Amniotic stem cell (primary cell): Measurements from ENCODE around the gene SLC39A10.
A peak's percentile ranks its signal among the peaks of the same experiment; 100 is the strongest.
"Not testable (repeated sequence)": the region's sequence is repeated elsewhere in the genome, so short reads cannot be mapped to it uniquely, and the experiment has no call there.

Experiments used
- DNase-seq: peaks from one replicate; lab custom pipeline; 2025; lab: John Stamatoyannopoulos, UW

The SLC39A10 gene

DNA sequence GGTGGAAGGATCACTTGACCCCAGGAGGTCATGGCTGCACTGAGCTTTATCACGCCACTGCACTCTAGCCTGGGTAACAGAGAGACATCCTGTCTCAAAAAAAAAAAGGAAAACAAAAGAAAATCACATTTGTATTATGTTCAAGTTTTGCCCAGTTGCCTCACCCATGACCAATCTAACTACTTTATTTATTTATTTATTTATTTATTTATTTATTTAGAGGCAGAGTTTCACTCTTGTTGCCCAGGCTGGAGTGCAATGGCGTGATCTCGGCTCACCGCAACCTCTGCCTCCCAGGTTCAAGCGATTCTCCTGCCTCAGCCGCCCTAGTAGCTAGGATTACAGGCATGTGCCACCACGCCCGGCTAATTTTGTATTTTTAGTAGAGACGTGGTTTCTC is 12.3 kb upstream of the SLC39A10 start:
- not testable (repeated sequence) for DNase-seq

- no peak for DNase-seq
Observed at GRCh38 chr2:195645413-195645812, 11.6 kb upstream of the SLC39A10 start.

DNA sequence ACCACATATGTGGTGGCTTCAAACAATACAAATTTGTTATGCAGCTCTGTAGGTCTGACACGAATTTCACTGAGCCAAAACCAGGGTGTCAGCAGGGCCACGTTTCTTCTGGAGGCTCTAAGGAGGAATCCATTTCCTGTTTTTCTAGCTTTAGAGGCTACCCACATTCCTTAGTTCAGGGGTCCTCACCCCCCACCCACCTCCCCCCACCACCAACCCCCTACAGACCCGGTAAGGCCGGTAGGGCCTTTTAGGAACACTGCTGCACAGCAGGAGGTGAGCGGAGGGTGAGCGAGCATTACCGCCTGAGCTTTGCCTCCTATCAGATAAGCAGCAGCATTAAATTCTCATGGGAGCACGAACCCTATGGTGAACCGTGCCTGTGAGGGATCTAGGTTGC is 10.6 kb upstream of the SLC39A10 start:
- DNase-seq = no peak

- no peak for DNase-seq
Observed at GRCh38 chr2:195647302-195647701, 9.7 kb upstream of the SLC39A10 start.

DNA sequence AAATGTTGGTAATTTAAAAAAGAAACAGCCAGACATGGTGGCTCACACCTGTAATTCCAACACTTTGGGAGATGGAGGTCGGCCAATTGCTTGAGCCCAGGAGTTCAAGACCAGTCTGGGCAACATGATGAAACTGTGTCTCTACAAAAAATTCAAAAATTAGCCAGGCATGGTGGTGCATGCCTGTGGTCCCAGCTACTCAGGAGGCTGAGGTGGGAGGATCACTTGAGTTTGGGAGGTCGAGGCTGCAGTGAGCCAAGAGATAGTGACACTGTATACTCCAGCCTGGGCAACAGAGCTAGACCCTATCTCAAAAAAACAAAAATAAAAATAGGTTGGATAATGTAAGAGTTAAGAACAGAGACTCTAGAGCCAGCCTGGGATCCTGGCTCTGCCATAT is 8.7 kb upstream of the SLC39A10 start:
- DNase-seq = not testable (repeated sequence)

GRCh38 chr2:195648787-195649186 is 8.2 kb upstream of the SLC39A10 start:
- DNase-seq = no peak

- DNase-seq = no peak
Observed at GRCh38 chr2:195649629-195650190, 7.3 kb upstream of the SLC39A10 start.

- no peak for DNase-seq
Observed at GRCh38 chr2:195651046-195651445, 6.0 kb upstream of the SLC39A10 start.

DNA sequence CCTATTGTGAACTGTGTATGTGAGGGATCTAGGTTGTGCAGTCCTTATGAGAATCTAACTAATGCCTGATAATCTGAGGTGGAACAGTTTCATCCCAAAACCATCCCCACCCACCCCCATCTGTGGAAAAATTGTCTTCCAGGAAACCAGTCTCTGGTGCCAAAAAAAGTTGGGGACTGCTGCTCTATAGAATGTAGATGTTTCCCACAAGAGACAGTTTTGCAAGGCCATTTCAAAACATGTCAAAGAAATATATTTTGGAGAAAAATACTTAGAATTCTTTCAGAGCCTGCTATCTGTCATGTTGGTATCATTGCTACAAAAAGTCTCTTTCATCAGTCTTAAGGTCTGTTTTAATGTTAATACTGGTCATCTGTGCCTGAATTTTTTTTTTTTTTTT is 4.1 kb upstream of the SLC39A10 start:
- no peak for DNase-seq

GRCh38 chr2:195656161-195656858 is 716 bp upstream of the SLC39A10 start:
- no peak for DNase-seq

- peak; percentile 40 for DNase-seq
Observed at GRCh38 chr2:195657634-195658540, 861 bp downstream of the SLC39A10 start.

GRCh38 chr2:195658541-195658890 is 1.5 kb downstream of the SLC39A10 start:
- DNase-seq = peak; percentile 1

GRCh38 chr2:195659114-195659513 is 2.1 kb downstream of the SLC39A10 start:
- DNase-seq = no peak

DNA sequence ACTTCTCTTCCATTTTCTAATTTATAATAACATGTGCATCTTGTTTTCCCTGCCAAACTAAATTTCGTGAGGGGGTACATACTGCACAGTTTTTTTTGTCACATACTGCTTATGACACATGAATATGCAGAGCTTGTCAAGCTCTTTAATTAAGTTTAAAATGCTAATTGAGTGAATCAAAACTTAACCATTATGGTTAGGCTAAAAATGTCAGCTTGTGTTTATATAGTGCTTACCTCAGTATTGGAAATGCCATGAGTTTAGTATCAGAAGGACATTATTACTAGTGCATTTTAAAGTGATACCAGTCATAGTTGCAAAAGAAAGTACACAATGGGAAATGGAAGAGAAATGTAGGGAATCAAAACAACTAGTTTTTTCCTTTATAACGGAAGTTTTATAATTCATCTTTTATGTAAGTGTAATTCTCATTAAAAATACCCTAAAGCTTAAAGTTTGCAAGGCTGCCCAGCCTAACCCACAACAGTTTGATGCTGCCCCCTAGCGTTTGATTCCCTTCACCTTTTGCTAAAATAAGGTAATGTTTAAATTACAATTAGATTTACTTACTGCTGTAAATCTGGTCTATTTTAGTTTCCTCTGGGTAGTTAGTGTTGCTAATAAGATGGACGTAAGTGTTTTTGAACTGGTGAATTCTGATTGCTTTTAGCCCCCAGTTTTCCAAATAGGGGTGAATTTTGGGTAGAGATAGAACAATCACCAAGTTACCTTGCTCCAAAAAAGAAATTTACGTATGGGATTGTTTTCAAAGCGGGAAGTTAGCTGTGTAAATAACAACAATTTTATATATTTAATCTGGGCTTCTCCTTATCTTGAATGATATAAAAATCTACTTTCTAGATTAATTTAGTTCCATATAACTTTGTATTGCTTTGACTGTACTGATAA is 3.2 kb downstream of the SLC39A10 start:
- DNase-seq = peak; percentile 83

DNA sequence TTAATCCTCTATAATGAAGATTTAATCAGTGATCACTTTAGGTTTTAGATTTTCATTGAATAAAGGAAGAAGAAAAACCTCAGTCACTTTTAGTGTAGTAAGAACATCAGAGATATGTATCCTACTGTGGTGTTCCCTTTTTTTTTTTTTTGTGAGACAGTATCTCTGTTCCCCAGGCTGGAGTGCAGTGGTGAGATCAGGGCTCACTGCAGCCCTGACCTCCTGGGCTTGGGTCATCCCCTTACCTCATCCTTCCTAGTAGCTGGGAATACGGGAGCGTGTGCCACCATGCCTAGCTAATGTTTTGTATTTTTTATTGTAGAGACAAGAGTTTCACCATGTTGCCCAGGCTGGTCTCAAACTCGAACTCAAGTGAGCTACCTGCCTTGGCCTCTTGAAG is 5.1 kb downstream of the SLC39A10 start:
- DNase-seq = no peak

DNA sequence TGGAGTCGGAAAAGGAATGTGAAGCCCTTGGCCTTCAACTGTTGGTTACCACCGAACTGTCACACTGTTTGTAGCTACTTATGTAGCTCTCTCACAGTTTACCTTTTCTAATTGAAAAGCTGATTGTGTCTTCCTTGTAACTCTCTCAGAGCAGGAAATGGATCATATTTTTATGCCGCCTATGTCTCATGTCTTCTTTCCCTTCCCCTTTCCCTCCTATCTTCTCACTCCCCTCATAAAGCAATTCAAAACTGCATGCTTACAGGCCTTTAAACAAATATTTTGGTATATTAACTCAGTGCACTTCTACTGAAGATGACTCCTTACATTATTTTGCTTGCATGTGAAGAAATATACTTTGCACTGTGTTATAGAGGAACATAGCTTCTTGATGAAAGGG is 6.0 kb downstream of the SLC39A10 start:
- no peak for DNase-seq

- DNase-seq = no peak
Observed at GRCh38 chr2:195664528-195664927, 7.5 kb downstream of the SLC39A10 start.

- DNase-seq = not testable (repeated sequence)
Observed at GRCh38 chr2:195665153-195665552, 8.1 kb downstream of the SLC39A10 start.

GRCh38 chr2:195666113-195666712 is 9.2 kb downstream of the SLC39A10 start:
- DNase-seq = no peak

DNA sequence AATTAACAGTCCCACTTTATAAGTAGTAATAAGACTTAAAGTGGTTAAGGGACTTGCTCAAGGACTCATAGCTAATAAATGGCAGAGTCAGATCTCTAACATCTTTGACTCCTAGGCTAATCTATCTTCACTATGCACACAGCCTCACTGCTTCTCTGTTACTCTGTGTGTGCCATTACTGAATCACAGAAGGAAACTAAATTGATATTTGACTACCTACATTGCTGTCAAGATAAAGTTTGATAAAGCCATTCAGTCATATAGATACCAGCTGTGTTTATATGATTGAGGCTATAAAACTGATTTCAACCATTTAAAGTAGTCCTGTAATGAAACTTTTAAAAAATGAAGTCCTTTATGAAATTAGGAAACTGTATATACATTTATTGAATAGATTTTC is 10.9 kb downstream of the SLC39A10 start:
- no peak for DNase-seq

DNA sequence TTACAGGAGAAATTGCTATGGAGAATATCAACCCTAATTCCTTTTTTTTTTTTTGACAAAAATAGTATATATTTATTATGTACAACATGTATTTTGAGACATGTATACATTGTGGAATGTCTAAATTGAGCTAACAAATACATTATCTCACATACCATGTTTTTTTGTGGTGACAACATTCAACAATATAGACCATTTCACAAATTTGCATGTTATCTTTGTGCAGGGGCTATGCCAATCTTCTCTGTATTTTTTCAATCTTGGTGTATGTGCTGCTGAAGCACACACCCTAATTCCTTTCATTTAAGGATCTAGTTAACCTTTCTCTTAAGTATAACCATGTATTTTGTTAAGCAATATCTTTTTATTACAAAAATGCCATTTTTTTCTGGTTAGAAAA is 13.2 kb downstream of the SLC39A10 start:
- no peak for DNase-seq

- no peak for DNase-seq
Observed at GRCh38 chr2:195671563-195671962, 14.5 kb downstream of the SLC39A10 start.
